HEK293 (cell line): ENCODE data around the gene CLDN19.

Source experiments
- CTCF ChIA-PET: fragments of 350-600 bp; formaldehyde crosslinking; extraction: SDS; loops from one replicate; lab custom pipeline; 2021; ENCODE audit warnings: antibody characterized with exemption; lab: Yijun Ruan, JAX
- POLR2A ChIA-PET: fragments of 300-600 bp; formaldehyde crosslinking; extraction: SDS; loops from one replicate; lab custom pipeline; 2020; ENCODE audit warnings: antibody characterized with exemption, inconsistent platforms; lab: Yijun Ruan, JAX
- H3K27ac ChIP-seq: fragments of 200-500 bp; sonication (Bioruptor generic); 2 replicates; pipeline ENCODE4 v1.5.1; 2014; ENCODE audit warnings: low read depth, low read length, control low read depth, inconsistent platforms; ENCODE audit errors: extremely low read depth
- H3K36me3 ChIP-seq, 2 experiments: fragments of 200-500 bp in 1 of 2; sonication (Bioruptor generic) in 1 of 2; 1 replicate in 1 of 2; 2 replicates in 1 of 2; pipeline ENCODE4 v1.5.1; 2014 to 2017; ENCODE audit warnings: inconsistent platforms in 2 of 2, low read length in 2 of 2; ENCODE audit not compliant: control insufficient read depth in 2 of 2, insufficient read depth in 1 of 2
- H3K4me1 ChIP-seq: fragments of 200-500 bp; sonication (Bioruptor generic); 2 replicates; pipeline ENCODE4 v1.5.1; 2014; ENCODE audit warnings: mild to moderate bottlenecking, low read length, inconsistent platforms; ENCODE audit not compliant: control insufficient read depth, insufficient read depth
- H3K4me3 ChIP-seq: 2 replicates; pipeline ENCODE4 v1.5.1; 2011; ENCODE audit warnings: low read depth, mild to moderate bottlenecking, control low read depth, low read length, moderate library complexity
- H3K9me3 ChIP-seq: fragments of 200-500 bp; sonication (Bioruptor generic); 2 replicates; pipeline ENCODE4 v1.5.1; 2014; ENCODE audit warnings: low read depth, low read length, inconsistent platforms; ENCODE audit not compliant: control insufficient read depth, insufficient read depth
- GFI1B ChIP-seq: fragments of 450-650 bp; formaldehyde crosslinking; IDR thresholded peaks from 2 replicates; pipeline ENCODE4 v1.5.1; 2016; ENCODE audit warnings: missing biosample characterization, missing genetic modification characterization
- GLIS1 ChIP-seq: fragments of 450-650 bp; formaldehyde crosslinking; IDR thresholded peaks from 2 replicates; pipeline ENCODE4 v1.5.1; 2016; ENCODE audit warnings: missing biosample characterization, missing genetic modification characterization
- HOXC10 ChIP-seq: sonication (generic); formaldehyde crosslinking; IDR thresholded peaks from 2 replicates; pipeline ENCODE4 v1.8.1; 2023; ENCODE audit warnings: mild to moderate bottlenecking, missing genetic modification reagents
- YY1 ChIP-seq: fragments of 450-650 bp; formaldehyde crosslinking; IDR thresholded peaks from 2 replicates; pipeline ENCODE4 v1.5.1; 2018; ENCODE audit warnings: missing biosample characterization, missing genetic modification characterization
- ZFP69B ChIP-seq: fragments of 450-650 bp; formaldehyde crosslinking; IDR thresholded peaks from 2 replicates; pipeline ENCODE4 v1.5.1; 2016; ENCODE audit warnings: missing biosample characterization, missing genetic modification characterization
- ZNF175 ChIP-seq: fragments of 450-650 bp; formaldehyde crosslinking; IDR thresholded peaks from 2 replicates; pipeline ENCODE4 v1.5.1; 2016; ENCODE audit warnings: missing biosample characterization, missing genetic modification characterization
- ZNF514 ChIP-seq: fragments of 450-650 bp; formaldehyde crosslinking; IDR thresholded peaks from 2 replicates; pipeline ENCODE4 v1.5.1; 2016; ENCODE audit warnings: missing biosample characterization, missing genetic modification characterization
- ZNF585B ChIP-seq: fragments of 450-650 bp; formaldehyde crosslinking; IDR thresholded peaks from 2 replicates; pipeline ENCODE4 v1.5.1; 2016; ENCODE audit warnings: missing biosample characterization, missing genetic modification characterization
- ZNF701 ChIP-seq: fragments of 450-650 bp; formaldehyde crosslinking; IDR thresholded peaks from 2 replicates; pipeline ENCODE4 v1.5.1; 2016; ENCODE audit warnings: missing biosample characterization, missing genetic modification characterization
- ZNF777 ChIP-seq: fragments of 450-650 bp; formaldehyde crosslinking; IDR thresholded peaks from 2 replicates; pipeline ENCODE4 v1.5.1; 2017; ENCODE audit warnings: missing biosample characterization, missing genetic modification characterization, borderline replicate concordance
- ZSCAN16 ChIP-seq: fragments of 450-650 bp; formaldehyde crosslinking; IDR thresholded peaks from 2 replicates; pipeline ENCODE4 v1.5.1; 2016; ENCODE audit warnings: missing biosample characterization, missing genetic modification characterization
- ZXDB ChIP-seq: fragments of 450-650 bp; formaldehyde crosslinking; IDR thresholded peaks from 2 replicates; pipeline ENCODE4 v1.5.1; 2016; ENCODE audit warnings: missing biosample characterization, missing genetic modification characterization
- TF ChIP-seq, protein P1 (sequence below): fragments of 450-650 bp; formaldehyde crosslinking; IDR thresholded peaks from 2 replicates; pipeline ENCODE4 v1.5.1; 2016; ENCODE audit warnings: missing biosample characterization, missing genetic modification characterization, low read depth
- TF ChIP-seq, protein P2 (sequence below): fragments of 450-650 bp; formaldehyde crosslinking; IDR thresholded peaks from 2 replicates; pipeline ENCODE4 v1.5.1; 2016; ENCODE audit warnings: missing biosample characterization, missing genetic modification characterization, low read depth

CLDN19 gene

GRCh38 chr1:42759114-42759513 is 19.1 kb upstream of the CLDN19 start:
- H3K27ac ChIP-seq, result no peak overlapping the region
- H3K9me3 ChIP-seq, result no peaks in the 10 kb centered on the region
- CTCF ChIA-PET, result interaction anchor here (0.5 to 1.4 kb wide), 6 partner anchors 11 to 315 kb away, joined by 3 to 6 read pairs (median 4); no protein-coding TSS in a partner anchor
- no peaks in the 10 kb centered on the region for H3K4me1 ChIP-seq
- H3K4me3 ChIP-seq, result no peak overlapping the region
- H3K36me3 ChIP-seq, result peaks cover 17 to 83% of the 10 kb centered on the region in 2 experiments
- TF ChIP-seq ZNF175 (tag by site-specific recombination), result no peak
- TF ChIP-seq ZNF777 (tag by site-specific recombination), result no peak
- no peak for TF ChIP-seq GFI1B (tag by site-specific recombination)
- no peak for TF ChIP-seq YY1 (tag by site-specific recombination)
- no peak for TF ChIP-seq ZNF701 (tag by site-specific recombination)
- TF ChIP-seq ZXDB (tag by site-specific recombination), result no peak
- TF ChIP-seq ZSCAN16 (tag by site-specific recombination), result no peak
- TF ChIP-seq, all 188 proteins: peak for 0
- POLR2A ChIA-PET, result interaction anchor here (2.4 kb wide), 1 partner anchor 7 kb away, joined by 10 read pairs; the partner anchor contains the start of genes C1orf50 and P3H1

DNA sequence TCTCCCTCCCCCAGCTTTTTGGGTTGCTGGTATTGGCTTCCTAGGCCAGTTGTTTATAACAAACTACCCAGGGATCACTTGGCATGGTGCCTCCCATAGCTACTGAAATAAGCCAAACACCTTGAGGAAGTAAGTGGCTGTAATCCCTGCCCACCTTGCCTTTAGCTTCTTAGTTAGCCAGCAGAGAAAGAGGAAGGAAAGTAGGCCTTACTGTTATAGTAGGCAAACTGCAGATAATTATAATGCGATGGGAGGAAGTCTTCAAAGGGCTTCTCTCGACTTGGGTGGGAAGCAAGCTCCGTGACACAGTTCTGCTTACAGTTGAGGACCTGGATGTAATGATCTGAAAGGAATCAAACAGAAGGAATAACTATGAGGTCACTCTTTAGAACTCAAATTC is 18.6 kb upstream of the CLDN19 start:
- no peak overlapping the region for H3K27ac ChIP-seq
- no peaks in the 10 kb centered on the region for H3K4me1 ChIP-seq
- CTCF ChIA-PET, result interaction anchor here (0.5 to 1.6 kb wide), 7 partner anchors 11 to 1366 kb away, joined by 3 to 6 read pairs (median 4); no protein-coding TSS in a partner anchor
- POLR2A ChIA-PET, result interaction anchor here (2.4 kb wide), 1 partner anchor 8 kb away, joined by 10 read pairs; the partner anchor contains the start of genes C1orf50 and P3H1
- H3K36me3 ChIP-seq, result peaks cover 21 to 88% of the 10 kb centered on the region in 2 experiments
- no peak overlapping the region for H3K4me3 ChIP-seq
- TF ChIP-seq, protein P1, sequence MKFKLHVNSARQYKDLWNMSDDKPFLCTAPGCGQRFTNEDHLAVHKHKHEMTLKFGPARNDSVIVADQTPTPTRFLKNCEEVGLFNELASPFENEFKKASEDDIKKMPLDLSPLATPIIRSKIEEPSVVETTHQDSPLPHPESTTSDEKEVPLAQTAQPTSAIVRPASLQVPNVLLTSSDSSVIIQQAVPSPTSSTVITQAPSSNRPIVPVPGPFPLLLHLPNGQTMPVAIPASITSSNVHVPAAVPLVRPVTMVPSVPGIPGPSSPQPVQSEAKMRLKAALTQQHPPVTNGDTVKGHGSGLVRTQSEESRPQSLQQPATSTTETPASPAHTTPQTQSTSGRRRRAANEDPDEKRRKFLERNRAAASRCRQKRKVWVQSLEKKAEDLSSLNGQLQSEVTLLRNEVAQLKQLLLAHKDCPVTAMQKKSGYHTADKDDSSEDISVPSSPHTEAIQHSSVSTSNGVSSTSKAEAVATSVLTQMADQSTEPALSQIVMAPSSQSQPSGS, result 0 out of 2 replicates have a peak, but pooled peaks have one; percentile 14
- no peak for TF ChIP-seq GLIS1 (tag by site-specific recombination)
- TF ChIP-seq, all 188 proteins: peak for 1
- H3K9me3 ChIP-seq, result no peaks in the 10 kb centered on the region

DNA sequence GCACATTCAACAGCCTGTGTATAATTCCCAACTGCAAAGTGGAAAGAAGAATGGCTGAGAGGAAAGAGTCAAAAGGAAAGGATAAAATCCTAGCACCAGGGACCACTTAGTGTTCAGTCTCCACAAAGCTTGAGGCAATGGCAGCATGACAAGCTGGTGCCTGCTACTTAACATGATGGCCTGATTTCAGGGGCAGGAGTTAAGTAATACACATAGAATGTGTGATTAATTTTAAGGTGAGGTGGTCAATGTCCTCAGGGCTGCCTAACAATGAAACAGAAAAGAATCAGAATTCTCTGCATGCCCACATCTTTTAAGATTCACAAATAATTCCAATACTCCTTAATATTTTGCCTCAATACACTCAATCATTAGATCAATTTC is 17.8 kb upstream of the CLDN19 start:
- H3K4me3 ChIP-seq, result no peak overlapping the region
- POLR2A ChIA-PET, result interaction anchor here (2.4 kb wide), 1 partner anchor 9 kb away, joined by 10 read pairs; the partner anchor contains the start of genes C1orf50 and P3H1

More for the DNA sequence above, 17.8 kb upstream of the CLDN19 start:
- Histone ChIP-seq H3K36me3 (peaks cover 23 to 95% of the 10 kb centered on the region in 2 experiments), H3K4me1 (no peaks in the 10 kb centered on the region), H3K27ac (no peak overlapping the region), H3K9me3 (no peaks in the 10 kb centered on the region)
- CTCF ChIA-PET, result interaction anchor here (0.6 to 1.9 kb wide), 9 partner anchors 9 to 419 kb away, joined by 3 to 14 read pairs (median 4); partner anchors contain the start of genes C1orf50, CCDC30 and P3H1
- no peak for TF ChIP-seq ZNF514 (tag by site-specific recombination)
- TF ChIP-seq ZFP69B, result no peak
- TF ChIP-seq ZNF585B (tag by site-specific recombination), result no peak
- TF ChIP-seq HOXC10 (CRISPR knock-in tag), result no peak
- TF ChIP-seq, protein P2, sequence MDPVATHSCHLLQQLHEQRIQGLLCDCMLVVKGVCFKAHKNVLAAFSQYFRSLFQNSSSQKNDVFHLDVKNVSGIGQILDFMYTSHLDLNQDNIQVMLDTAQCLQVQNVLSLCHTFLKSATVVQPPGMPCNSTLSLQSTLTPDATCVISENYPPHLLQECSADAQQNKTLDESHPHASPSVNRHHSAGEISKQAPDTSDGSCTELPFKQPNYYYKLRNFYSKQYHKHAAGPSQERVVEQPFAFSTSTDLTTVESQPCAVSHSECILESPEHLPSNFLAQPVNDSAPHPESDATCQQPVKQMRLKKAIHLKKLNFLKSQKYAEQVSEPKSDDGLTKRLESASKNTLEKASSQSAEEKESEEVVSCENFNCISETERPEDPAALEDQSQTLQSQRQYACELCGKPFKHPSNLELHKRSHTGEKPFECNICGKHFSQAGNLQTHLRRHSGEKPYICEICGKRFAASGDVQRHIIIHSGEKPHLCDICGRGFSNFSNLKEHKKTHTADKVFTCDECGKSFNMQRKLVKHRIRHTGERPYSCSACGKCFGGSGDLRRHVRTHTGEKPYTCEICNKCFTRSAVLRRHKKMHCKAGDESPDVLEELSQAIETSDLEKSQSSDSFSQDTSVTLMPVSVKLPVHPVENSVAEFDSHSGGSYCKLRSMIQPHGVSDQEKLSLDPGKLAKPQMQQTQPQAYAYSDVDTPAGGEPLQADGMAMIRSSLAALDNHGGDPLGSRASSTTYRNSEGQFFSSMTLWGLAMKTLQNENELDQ (tag by site-specific recombination), result no peak
